ENCODE data around the gene NDUFAF8.

The NDUFAF8 gene

GRCh38 chr17:81253358-81254131, 14.4 kb downstream of the NDUFAF8 start:
- no peak overlapping the region for H3K4me3 ChIP-seq (ENCODE audit: insufficient read depth, low read length, poor library complexity, severe bottlenecking)
- no peak overlapping the region for H3K9ac ChIP-seq (ENCODE audit: low read length)
- no peak overlapping the region for H3K27ac ChIP-seq (ENCODE audit: low read depth, low read length)
- H3K79me2 ChIP-seq (ENCODE audit: insufficient read depth, low read length): no peaks in the 10 kb centered on the region
- no peaks in the 10 kb centered on the region for H4K20me1 ChIP-seq (ENCODE audit: low read depth, low read length)
- H3K27me3 ChIP-seq (ENCODE audit: low read length): no peaks in the 10 kb centered on the region
- TF ChIP-seq, protein P1, sequence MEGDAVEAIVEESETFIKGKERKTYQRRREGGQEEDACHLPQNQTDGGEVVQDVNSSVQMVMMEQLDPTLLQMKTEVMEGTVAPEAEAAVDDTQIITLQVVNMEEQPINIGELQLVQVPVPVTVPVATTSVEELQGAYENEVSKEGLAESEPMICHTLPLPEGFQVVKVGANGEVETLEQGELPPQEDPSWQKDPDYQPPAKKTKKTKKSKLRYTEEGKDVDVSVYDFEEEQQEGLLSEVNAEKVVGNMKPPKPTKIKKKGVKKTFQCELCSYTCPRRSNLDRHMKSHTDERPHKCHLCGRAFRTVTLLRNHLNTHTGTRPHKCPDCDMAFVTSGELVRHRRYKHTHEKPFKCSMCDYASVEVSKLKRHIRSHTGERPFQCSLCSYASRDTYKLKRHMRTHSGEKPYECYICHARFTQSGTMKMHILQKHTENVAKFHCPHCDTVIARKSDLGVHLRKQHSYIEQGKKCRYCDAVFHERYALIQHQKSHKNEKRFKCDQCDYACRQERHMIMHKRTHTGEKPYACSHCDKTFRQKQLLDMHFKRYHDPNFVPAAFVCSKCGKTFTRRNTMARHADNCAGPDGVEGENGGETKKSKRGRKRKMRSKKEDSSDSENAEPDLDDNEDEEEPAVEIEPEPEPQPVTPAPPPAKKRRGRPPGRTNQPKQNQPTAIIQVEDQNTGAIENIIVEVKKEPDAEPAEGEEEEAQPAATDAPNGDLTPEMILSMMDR (IDR thresholded peaks at IDR 0.05; ENCODE audit: insufficient read depth, low read length, poor library complexity, severe bottlenecking): peak; percentile 39
- no peak for TF ChIP-seq EZH2phosphoT487 (conservative IDR thresholded peaks at IDR 0.05; ENCODE audit: low read length)
- no peaks in the 10 kb centered on the region for H3K9me3 ChIP-seq (ENCODE audit: insufficient read depth, low read length)
- H2AFZ ChIP-seq (ENCODE audit: low read depth, low read length, severe bottlenecking): no peak overlapping the region
- no peak overlapping the region for H3K4me2 ChIP-seq (ENCODE audit: low read depth, low read length, poor library complexity, severe bottlenecking)
- no peaks in the 10 kb centered on the region for H3K9me2 ChIP-seq (replicated peaks; ENCODE audit: insufficient read depth, low read length)
- no peaks in the 10 kb centered on the region for H3F3A ChIP-seq (ENCODE audit: insufficient read depth)
- no peaks in the 10 kb centered on the region for H3K36me3 ChIP-seq (ENCODE audit: low read length)

DNA sequence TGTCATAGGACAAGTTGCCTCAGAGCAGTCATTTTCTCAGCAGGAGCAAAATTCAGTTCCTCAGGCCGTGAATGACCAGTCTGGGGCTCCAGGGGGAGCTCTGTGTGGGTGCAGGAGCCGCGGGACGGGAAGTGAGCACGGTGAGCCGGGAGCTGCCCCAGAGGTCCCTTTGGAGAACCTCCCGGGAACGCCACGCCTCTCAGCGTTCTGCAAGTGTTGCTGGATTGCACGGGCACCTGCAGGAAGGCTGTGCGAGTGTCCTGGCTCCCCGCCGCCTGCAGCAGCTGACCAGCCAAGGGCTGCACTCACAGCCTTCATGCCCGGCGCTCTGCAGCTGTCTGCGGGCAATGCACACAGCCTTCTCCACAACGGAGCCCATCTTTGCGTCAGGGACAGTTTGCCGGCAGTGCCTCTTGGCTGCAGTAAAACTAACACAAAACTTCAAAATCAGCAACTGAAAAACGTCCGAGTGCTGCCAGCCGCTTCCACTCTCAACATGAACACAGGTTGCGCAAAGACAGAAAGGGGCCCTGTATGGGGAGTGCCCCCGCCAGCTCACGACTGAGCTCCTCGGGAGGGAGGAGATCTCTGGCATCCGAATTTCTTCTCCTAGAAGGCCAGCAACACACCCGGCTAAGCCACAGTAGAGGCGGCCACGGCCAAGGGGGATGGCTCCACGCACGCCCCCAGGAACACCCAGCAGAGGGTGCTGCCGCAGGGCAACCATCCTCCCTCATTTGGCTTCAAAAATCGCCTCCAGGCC, 16.0 kb downstream of the NDUFAF8 start:
- Histone ChIP-seq H3K4me3 (ENCODE audit: insufficient read depth, low read length, poor library complexity, severe bottlenecking) (no peak overlapping the region), H3K9me3 (ENCODE audit: insufficient read depth, low read length) (no peaks in the 10 kb centered on the region), H3K79me2 (ENCODE audit: insufficient read depth, low read length) (no peaks in the 10 kb centered on the region), H3K9ac (ENCODE audit: low read length) (no peak overlapping the region), H3K27me3 (ENCODE audit: low read length) (no peaks in the 10 kb centered on the region), H2AFZ (ENCODE audit: low read depth, low read length, severe bottlenecking) (no peak overlapping the region), H3K27ac (ENCODE audit: low read depth, low read length) (no peak overlapping the region), H3K9me2 (replicated peaks; ENCODE audit: insufficient read depth, low read length) (no peaks in the 10 kb centered on the region), H3K36me3 (ENCODE audit: low read length) (no peaks in the 10 kb centered on the region), H4K20me1 (ENCODE audit: low read depth, low read length) (no peaks in the 10 kb centered on the region), H3F3A (ENCODE audit: insufficient read depth) (no peaks in the 10 kb centered on the region), H3K4me2 (ENCODE audit: low read depth, low read length, poor library complexity, severe bottlenecking) (no peak overlapping the region)
- no peak for TF ChIP-seq EZH2phosphoT487 (conservative IDR thresholded peaks at IDR 0.05; ENCODE audit: low read length)
- TF ChIP-seq, protein P1 (IDR thresholded peaks at IDR 0.05; ENCODE audit: insufficient read depth, low read length, poor library complexity, severe bottlenecking): no peak

GRCh38 chr17:81256616-81257015, 17.5 kb downstream of the NDUFAF8 start:
- no peak overlapping the region for H3K4me3 ChIP-seq (ENCODE audit: insufficient read depth, low read length, poor library complexity, severe bottlenecking)

More at GRCh38 chr17:81256616-81257015, 17.5 kb downstream of the NDUFAF8 start:
- Histone ChIP-seq H3K27me3 (ENCODE audit: low read length) (no peaks in the 10 kb centered on the region), H3K9ac (ENCODE audit: low read length) (no peak overlapping the region), H3K79me2 (ENCODE audit: insufficient read depth, low read length) (no peaks in the 10 kb centered on the region), H2AFZ (ENCODE audit: low read depth, low read length, severe bottlenecking) (no peak overlapping the region), H3K9me2 (replicated peaks; ENCODE audit: insufficient read depth, low read length) (no peaks in the 10 kb centered on the region), H3F3A (ENCODE audit: insufficient read depth) (no peaks in the 10 kb centered on the region), H3K27ac (ENCODE audit: low read depth, low read length) (no peak overlapping the region), H3K36me3 (ENCODE audit: low read length) (no peaks in the 10 kb centered on the region), H4K20me1 (ENCODE audit: low read depth, low read length) (no peaks in the 10 kb centered on the region), H3K9me3 (ENCODE audit: insufficient read depth, low read length) (no peaks in the 10 kb centered on the region), H3K4me2 (ENCODE audit: low read depth, low read length, poor library complexity, severe bottlenecking) (no peak overlapping the region)
- TF ChIP-seq EZH2phosphoT487 (conservative IDR thresholded peaks at IDR 0.05; ENCODE audit: low read length): no peak
- TF ChIP-seq, protein P1 (IDR thresholded peaks at IDR 0.05; ENCODE audit: insufficient read depth, low read length, poor library complexity, severe bottlenecking): no peak
